Fibroblast of the aortic adventitia (primary cell): ENCODE results near the gene CCDC92. TPM values are rescaled to one million over a fixed set of nuclear protein-coding genes. Genes with fewer than 3 reads are reported as not detected.

Source experiments
- DNase-seq: peaks from one replicate; pipeline ENCODE4 v3.0.0-alpha.2; 2010; ENCODE audit warnings: low read depth
- H3K4me3 ChIP-seq: 2 replicates; pipeline ENCODE4 v1.5.1; 2011; ENCODE audit warnings: low read depth, mild to moderate bottlenecking, control low read depth, low read length, moderate library complexity
- total RNA-seq: library from RNA; depleted of rRNA; stranded (reverse); fragments of >200 nt; gene quantifications from 2 replicates; pipeline ENCODE4 v1.2.3, GENCODE V29; 2012; ENCODE audit warnings: low replicate concordance
- TF ChIP-seq, protein P1 (sequence below): IDR thresholded peaks from 2 replicates; pipeline ENCODE4 v1.5.1; 2011; ENCODE audit warnings: mild to moderate bottlenecking, low read length, control low read depth, inconsistent platforms; ENCODE audit not compliant: insufficient read depth

Gene CCDC92, protein sequence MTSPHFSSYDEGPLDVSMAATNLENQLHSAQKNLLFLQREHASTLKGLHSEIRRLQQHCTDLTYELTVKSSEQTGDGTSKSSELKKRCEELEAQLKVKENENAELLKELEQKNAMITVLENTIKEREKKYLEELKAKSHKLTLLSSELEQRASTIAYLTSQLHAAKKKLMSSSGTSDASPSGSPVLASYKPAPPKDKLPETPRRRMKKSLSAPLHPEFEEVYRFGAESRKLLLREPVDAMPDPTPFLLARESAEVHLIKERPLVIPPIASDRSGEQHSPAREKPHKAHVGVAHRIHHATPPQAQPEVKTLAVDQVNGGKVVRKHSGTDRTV
- 14.1 and 22.7 TPM in 2 replicates for total RNA-seq

DNA sequence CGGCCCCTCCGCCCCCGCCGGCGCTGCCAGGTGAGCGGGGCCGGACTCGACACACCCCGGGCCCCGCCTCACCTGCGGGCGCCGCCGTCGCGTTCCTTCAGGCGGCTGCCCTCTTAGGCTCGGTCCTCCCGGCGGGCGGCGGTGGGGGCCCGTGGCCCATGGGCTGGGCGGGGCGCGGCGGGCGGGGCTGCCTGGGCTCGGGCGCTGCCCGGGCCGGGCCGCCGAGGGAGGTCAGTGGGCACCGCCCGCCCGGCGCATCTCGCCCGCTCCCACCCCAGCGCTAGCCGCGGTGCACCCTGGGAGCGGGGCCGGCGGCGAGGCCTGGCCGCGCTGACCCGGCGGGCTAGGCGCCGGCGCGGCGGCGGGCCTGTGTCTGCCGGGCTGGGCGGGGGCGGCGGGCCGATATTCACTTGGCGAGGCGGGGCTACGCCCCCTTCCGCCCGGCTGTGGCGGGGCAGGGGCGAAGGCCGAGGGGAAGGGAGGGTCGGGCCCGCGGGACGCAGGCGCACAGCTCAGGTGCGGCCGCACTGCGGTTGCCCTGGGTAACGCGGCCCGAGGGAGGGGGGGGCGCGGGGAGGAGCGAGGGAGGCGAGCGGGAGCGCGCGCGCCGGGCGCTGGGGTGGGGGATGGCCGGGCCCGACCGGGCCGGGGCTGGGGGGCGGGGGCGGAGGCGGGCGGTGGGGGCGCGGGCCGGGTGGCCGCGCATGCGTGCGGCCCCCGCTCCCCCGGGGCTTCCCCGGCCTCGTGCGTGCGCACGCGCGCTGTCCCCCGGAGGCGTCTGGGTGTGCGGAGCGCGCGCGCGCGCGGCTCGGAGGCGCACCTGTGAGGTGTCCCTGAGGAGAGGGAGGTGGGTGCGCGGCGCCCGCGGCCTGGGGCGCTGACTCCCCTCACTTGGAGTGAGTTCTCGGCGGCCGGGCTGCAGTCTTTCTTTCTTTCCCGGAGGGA, at the start of gene CCDC92, which contains the start of gene ZNF664:
Gene CCDC92 (minus strand): TSS at position 375 of the 945 bp plus-strand sequence. CDS start 28,526 bp downstream, outside the sequence.
Gene ZNF664 (plus strand): TSS at position 759 of the 945 bp plus-strand sequence. CDS start 38,930 bp downstream, outside the sequence.
- peak within 1 kb of the TSS; percentile 80 for H3K4me3 ChIP-seq
- TF ChIP-seq, protein P1, sequence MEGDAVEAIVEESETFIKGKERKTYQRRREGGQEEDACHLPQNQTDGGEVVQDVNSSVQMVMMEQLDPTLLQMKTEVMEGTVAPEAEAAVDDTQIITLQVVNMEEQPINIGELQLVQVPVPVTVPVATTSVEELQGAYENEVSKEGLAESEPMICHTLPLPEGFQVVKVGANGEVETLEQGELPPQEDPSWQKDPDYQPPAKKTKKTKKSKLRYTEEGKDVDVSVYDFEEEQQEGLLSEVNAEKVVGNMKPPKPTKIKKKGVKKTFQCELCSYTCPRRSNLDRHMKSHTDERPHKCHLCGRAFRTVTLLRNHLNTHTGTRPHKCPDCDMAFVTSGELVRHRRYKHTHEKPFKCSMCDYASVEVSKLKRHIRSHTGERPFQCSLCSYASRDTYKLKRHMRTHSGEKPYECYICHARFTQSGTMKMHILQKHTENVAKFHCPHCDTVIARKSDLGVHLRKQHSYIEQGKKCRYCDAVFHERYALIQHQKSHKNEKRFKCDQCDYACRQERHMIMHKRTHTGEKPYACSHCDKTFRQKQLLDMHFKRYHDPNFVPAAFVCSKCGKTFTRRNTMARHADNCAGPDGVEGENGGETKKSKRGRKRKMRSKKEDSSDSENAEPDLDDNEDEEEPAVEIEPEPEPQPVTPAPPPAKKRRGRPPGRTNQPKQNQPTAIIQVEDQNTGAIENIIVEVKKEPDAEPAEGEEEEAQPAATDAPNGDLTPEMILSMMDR: no peak
- DNase-seq: peak; percentile 84

DNA sequence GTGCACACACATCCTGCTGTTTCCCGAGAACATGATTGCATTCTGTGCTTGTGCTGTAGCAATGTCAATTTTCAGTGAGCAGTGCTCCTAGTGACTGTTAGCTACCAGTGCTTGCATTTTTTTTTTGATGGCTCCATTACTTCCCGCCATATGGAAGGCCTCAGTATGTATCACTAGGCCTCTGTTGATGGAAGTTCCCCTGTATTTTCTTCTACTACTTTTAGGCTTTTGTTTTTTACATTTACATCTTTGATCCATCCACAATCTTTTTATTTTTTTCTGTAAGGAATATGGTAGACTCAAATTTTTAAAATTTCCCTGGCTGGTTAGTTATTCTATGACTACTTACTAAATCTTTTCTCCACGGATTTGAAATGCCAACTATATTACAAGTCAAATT, 49.5 kb upstream of the CCDC92 start:
- H3K4me3 ChIP-seq: no peak overlapping the region
- no peak for DNase-seq
- TF ChIP-seq, protein P1: no peak

DNA sequence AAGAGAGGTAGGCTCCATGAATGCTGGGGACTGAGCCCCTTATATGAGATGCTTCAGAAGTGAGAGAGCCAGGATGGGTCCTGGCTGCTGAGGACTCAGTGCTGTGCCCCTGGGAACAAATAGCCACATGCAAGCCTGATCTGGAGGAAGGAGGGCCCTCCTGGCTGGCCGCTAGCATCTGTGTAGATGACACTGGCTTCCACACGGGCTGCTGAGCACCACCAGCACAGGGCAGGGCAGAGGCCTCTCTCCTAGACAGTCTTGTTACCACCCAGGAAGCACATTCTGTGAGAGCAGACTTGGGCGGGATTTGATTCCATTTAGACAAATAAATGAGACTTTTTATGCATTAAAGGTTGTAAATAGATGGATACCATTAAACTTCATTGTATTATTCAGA, 48.4 kb upstream of the CCDC92 start:
- no peak overlapping the region for H3K4me3 ChIP-seq
- no peak for DNase-seq
- TF ChIP-seq, protein P1: no peak

DNA sequence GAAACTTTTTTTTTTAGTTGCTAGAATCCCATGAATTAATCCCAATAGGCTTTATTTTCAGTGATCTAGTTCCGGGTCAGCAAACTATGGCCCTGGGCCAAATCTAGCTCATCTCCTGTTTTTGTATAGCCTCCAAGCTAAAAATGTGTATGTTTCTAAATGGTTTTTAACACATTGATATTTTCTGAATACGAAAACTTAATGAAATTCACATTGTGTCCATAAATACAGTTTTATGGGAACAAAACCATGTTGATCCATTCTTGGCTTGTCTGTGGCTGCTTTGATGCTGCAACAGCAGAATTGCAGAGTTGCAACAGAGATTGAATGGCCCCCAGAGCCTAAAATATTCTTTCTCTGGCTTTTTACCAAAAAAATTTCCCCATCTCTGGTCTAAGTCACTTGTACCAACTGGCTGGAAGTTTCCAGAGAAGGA, 47.9 kb upstream of the CCDC92 start:
- TF ChIP-seq, protein P1: no peak
- H3K4me3 ChIP-seq: no peak overlapping the region
- peak; percentile 76 for DNase-seq

DNA sequence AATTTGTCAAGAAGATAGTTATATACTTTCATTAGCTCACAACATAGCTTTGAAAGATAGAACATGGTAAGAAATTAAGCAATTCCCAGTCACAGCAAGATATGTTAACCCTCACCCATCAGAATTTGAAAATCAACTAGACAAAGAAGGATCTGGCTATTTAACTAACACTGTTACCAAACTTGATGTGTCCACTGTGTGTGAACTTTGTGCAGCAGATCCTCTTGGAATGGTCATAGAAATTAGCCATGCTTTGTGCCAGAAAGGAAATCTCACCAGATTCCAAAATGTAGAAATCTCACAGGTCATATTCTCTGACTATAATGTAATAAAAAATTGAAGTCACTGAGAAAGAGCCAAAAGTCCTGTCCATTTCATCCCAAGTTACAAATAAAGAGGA, 46.5 kb upstream of the CCDC92 start:
- TF ChIP-seq, protein P1: no peak
- no peak for DNase-seq
- no peak overlapping the region for H3K4me3 ChIP-seq

DNA sequence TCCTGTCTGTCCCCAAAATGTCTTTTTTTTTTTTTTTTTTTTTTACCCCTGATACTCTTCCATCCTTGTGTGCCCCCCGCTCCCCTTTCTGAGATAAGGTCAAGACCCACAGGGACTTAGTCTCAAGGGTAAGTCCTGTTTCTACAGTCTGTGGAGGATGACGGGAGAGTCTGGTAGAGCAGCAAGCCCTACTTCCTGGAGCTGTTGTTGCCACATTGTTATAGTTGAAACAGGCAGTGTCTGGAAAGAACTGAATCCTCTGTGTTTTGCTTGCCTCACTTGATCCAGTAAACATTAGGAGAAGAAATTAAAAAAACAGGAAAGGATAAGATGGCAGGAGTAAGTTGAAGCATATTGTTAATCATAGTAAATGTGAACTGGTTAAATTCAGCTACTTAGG, 45.9 kb upstream of the CCDC92 start:
- TF ChIP-seq, protein P1: no peak
- DNase-seq: no peak
- H3K4me3 ChIP-seq: no peak overlapping the region
